Measurements from ENCODE around the gene PMAIP1. TPM values are rescaled to one million over a fixed set of nuclear protein-coding genes. Genes with fewer than 3 reads are reported as not detected.

Gene PMAIP1
- polyA plus RNA-seq, 1 experiment, result 57.1 TPM

DNA sequence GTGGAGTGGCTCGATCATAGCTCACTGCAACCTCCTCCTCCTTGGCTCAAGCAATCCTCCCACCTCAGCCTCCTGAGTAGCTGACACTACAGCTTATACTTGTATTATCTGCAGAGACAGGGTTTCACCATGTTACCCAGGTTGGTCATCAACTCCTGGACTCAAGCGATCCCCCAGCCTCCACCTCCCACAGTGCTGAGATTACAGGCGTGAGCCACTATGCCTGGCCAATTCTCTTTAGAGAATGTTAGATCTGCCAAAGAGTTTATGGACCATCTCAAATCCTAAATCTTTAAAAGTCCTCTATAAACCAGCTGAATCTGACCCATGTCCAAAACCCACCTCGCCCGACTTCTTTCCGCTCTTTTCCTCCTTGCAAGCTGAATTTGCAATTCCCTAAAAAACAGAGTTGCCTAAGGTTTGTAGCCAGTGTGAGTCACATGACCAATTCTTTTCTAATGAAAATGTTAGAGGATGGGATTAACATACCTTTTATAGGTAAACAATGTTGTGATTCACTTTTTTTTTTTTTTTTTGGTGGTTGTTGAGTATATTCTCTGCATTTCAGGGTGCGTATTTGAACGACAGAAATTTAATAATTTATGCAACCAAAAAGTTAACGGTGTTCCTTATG, 2.4 kb upstream of the PMAIP1 start:
- no peak for DNase-seq (ENCODE audit: low read depth, low spot score)
- H3K9me3 ChIP-seq (ENCODE audit: control insufficient read depth, insufficient read depth, low read length), result peaks cover 3% of the 10 kb centered on the region; the same call in 1 of the 2 replicates
- no peaks in the 10 kb centered on the region for H3K27me3 ChIP-seq (ENCODE audit: control insufficient read depth, insufficient read depth, low read length)
- no peak for TF ChIP-seq CTCF (IDR thresholded peaks at IDR 0.05; ENCODE audit: low read depth, low read length)
- CTCF ChIA-PET, result no interaction called here
- H3K27ac ChIP-seq (ENCODE audit: low read depth, low read length), result no peak overlapping the region
- no peak overlapping the region for H3K4me3 ChIP-seq (ENCODE audit: low read depth, low read length)
- POLR2A ChIA-PET, result interaction anchor here (0.7 to 1.0 kb wide), 3 partner anchors 12 to 62 kb away, joined by 4 to 9 read pairs (median 5); no protein-coding TSS in a partner anchor

- peak overlapping the region; percentile 90 for H3K4me3 ChIP-seq (ENCODE audit: low read depth, low read length)
- no peak overlapping the region for H3K27ac ChIP-seq (ENCODE audit: low read depth, low read length)
- no peak for TF ChIP-seq CTCF (IDR thresholded peaks at IDR 0.05; ENCODE audit: low read depth, low read length)
- POLR2A ChIA-PET, result no interaction called here
- CTCF ChIA-PET, result no interaction called here
- no peak for DNase-seq (ENCODE audit: low read depth, low spot score)
- H3K27me3 ChIP-seq (ENCODE audit: control insufficient read depth, insufficient read depth, low read length), result no peaks in the 10 kb centered on the region
- peaks cover 3% of the 10 kb centered on the region; the same call in 1 of the 2 replicates for H3K9me3 ChIP-seq (ENCODE audit: control insufficient read depth, insufficient read depth, low read length)
These were observed 1.7 kb upstream of the PMAIP1 start for GRCh38 chr18:59898093-59898492.

DNA sequence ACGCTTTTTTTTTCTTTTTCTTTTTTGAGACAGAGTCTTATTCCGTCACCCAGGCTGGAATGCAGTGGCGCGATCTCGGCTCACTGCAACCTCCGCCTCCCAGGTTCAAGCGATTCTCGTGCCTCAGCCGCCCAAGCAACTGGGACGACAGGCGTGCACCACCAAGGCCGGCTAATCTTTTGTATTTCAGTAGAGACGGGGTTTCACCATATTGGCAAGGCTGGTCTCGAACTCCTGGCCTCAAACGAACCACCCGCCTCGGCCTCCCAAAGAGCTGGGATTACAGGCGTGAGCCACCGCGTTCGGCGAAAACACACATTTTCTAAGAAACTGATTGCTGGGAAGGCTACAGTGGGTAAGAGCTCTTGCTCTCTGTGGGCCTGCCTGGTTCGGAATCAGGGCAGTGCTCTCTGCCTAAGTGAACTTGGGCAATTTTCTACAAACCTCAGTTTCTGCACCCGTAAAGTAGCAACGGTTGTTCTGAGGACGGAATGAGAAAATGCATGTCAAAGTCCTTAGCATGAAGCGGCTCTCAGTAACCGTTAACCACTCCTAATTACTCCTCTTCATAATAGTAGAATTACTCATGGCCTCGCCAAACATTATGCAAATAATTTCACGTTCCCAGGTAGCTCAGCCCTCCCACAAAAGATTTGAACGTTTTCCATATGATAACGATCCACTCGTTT, 1.0 kb upstream of the PMAIP1 start:
- peak overlapping the region; percentile 90 for H3K27ac ChIP-seq (ENCODE audit: low read depth, low read length)
- CTCF ChIA-PET, result interaction anchor here (0.8 to 2.1 kb wide), 2 partner anchors 13 to 61 kb away, joined by 3 to 8 read pairs; no protein-coding TSS in a partner anchor
- POLR2A ChIA-PET, result interaction anchor here (0.6 to 3.4 kb wide), 16 partner anchors 9 to 382 kb away, joined by 3 to 27 read pairs (median 6); no protein-coding TSS in a partner anchor

DNA sequence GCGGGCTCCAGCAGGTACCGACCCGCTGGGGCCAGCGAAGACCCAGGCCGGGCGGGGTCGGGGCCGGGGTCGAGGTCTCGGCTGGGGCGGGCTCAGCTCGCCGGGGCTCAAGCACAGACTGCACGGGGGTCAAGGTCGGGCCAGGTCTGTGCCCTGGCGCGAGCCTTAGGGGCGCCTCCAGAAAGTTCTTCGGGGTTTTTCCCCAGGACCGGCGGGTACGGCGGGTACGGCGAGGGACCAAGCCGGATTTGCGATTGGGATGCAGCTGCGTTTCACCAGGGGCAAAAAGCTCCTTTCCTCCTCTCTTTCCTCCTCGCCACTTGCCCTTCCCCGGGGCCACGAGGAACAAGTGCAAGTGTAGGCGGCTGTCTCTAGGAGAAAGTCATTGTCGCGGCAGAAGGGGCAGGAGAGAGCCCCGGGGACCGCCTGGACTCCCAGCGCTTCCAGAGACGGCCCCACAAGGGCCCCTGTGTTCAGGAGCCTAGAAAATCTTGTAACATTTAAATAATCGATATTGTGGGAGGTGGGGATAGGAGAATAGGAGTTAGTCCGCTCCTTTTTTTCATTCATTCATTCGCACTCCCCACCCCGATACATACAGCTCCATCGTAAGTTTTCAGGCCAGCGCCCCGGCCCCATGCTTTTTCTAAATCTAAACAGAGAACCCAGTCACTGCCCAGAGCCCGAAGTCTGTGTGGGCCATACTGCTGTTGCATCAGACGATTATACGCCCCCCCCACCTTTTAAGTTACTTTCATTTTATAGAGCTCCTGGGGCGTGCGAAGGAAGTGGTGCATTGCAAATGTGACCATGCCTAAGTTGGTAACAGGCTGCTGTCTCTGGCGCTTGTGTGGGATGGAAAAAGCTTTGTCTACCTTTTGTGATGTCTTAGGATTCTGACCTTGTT, 679 bp downstream of the PMAIP1 start:
- no peak for TF ChIP-seq CTCF (IDR thresholded peaks at IDR 0.05; ENCODE audit: low read depth, low read length)
- DNase-seq (ENCODE audit: low read depth, low spot score), result no peak
- ChIA-PET POLR2A (interaction anchor here (0.5 to 3.4 kb wide), 24 partner anchors 10 to 511 kb away, joined by 3 to 27 read pairs (median 4); partner anchors contain the start of gene CCBE1), CTCF (interaction anchor here (0.6 to 2.1 kb wide), 3 partner anchors 19 to 438 kb away, joined by 3 to 8 read pairs (median 4); no protein-coding TSS in a partner anchor)
- Histone ChIP-seq H3K9me3 (ENCODE audit: control insufficient read depth, insufficient read depth, low read length) (peaks cover 3% of the 10 kb centered on the region; the same call in 1 of the 2 replicates), H3K27me3 (ENCODE audit: control insufficient read depth, insufficient read depth, low read length) (no peaks in the 10 kb centered on the region), H3K4me3 (ENCODE audit: low read depth, low read length) (peak overlapping the region; percentile 90), H3K27ac (ENCODE audit: low read depth, low read length) (peak overlapping the region; percentile 91)

More for the DNA sequence above, 1.0 kb upstream of the PMAIP1 start:
- no peak for DNase-seq (ENCODE audit: low read depth, low spot score)
- no peak for TF ChIP-seq CTCF (IDR thresholded peaks at IDR 0.05; ENCODE audit: low read depth, low read length)
- H3K4me3 ChIP-seq (ENCODE audit: low read depth, low read length), result peak overlapping the region; percentile 90
- H3K27me3 ChIP-seq (ENCODE audit: control insufficient read depth, insufficient read depth, low read length), result no peaks in the 10 kb centered on the region
- peaks cover 3% of the 10 kb centered on the region; the same call in 1 of the 2 replicates for H3K9me3 ChIP-seq (ENCODE audit: control insufficient read depth, insufficient read depth, low read length)
